Fibroblast of upper back skin (primary cell): ENCODE measurements around the gene MAP3K2.

Experiments
- DNase-seq: peaks from one replicate; pipeline ENCODE4 v3.0.0-alpha.2; 2013

Gene MAP3K2

GRCh38 chr2:127387655-127388422 lies at the start of gene MAP3K2:
Gene MAP3K2, minus strand, starts transcription at chr2:127387975. Its CDS starts 44,846 bp downstream, at chr2:127343129.
- DNase-seq = peak; percentile 88

GRCh38 chr2:127437056-127437455 lies 49.3 kb upstream of the MAP3K2 start:
- no peak for DNase-seq

- DNase-seq = no peak
Observed at GRCh38 chr2:127434515-127434914, 46.7 kb upstream of the MAP3K2 start.

- no peak for DNase-seq
Observed at GRCh38 chr2:127431408-127432023, 43.7 kb upstream of the MAP3K2 start.

GRCh38 chr2:127429844-127430425 lies 42.2 kb upstream of the MAP3K2 start:
- no peak for DNase-seq

- no peak for DNase-seq
Observed at GRCh38 chr2:127429291-127429690, 41.5 kb upstream of the MAP3K2 start.

GRCh38 chr2:127428815-127429109 lies 41.0 kb upstream of the MAP3K2 start:
- no peak for DNase-seq

- no peak for DNase-seq
Observed at GRCh38 chr2:127428057-127428814, 40.5 kb upstream of the MAP3K2 start.

- no peak for DNase-seq
Observed at GRCh38 chr2:127427376-127428056, 39.7 kb upstream of the MAP3K2 start.

- no peak for DNase-seq
Observed at GRCh38 chr2:127426501-127427354, 39.0 kb upstream of the MAP3K2 start.

- no peak for DNase-seq
Observed at GRCh38 chr2:127425540-127426490, 38.0 kb upstream of the MAP3K2 start.

GRCh38 chr2:127424598-127425520 lies 37.1 kb upstream of the MAP3K2 start:
- no peak for DNase-seq

- no peak for DNase-seq
Observed at GRCh38 chr2:127423880-127424279, 36.1 kb upstream of the MAP3K2 start.

- no peak for DNase-seq
Observed at GRCh38 chr2:127423478-127423843, 35.7 kb upstream of the MAP3K2 start.

- DNase-seq = no peak
Observed at GRCh38 chr2:127422559-127423477, 35.0 kb upstream of the MAP3K2 start.

GRCh38 chr2:127421871-127422558 lies 34.2 kb upstream of the MAP3K2 start:
- no peak for DNase-seq

GRCh38 chr2:127421116-127421800 lies 33.5 kb upstream of the MAP3K2 start:
- DNase-seq = no peak
